C4-2B (cell line): ENCODE data around the gene GLCE.
A peak's percentile ranks its signal among the peaks of the same experiment; 100 is the strongest.

Source experiments
- H3K27ac ChIP-seq: fragments of 450-650 bp; 2 replicates; pipeline ENCODE4 v1.5.1; 2017
- ZFX ChIP-seq: fragments of 450-650 bp; IDR thresholded peaks from 2 replicates; pipeline ENCODE4 v1.6.1; 2017
- TF ChIP-seq, protein P1 (sequence below): fragments of 450-650 bp; conservative IDR thresholded peaks from 2 replicates; pipeline ENCODE4 v1.5.1; 2017; ENCODE audit warnings: mild to moderate bottlenecking

GLCE gene

DNA sequence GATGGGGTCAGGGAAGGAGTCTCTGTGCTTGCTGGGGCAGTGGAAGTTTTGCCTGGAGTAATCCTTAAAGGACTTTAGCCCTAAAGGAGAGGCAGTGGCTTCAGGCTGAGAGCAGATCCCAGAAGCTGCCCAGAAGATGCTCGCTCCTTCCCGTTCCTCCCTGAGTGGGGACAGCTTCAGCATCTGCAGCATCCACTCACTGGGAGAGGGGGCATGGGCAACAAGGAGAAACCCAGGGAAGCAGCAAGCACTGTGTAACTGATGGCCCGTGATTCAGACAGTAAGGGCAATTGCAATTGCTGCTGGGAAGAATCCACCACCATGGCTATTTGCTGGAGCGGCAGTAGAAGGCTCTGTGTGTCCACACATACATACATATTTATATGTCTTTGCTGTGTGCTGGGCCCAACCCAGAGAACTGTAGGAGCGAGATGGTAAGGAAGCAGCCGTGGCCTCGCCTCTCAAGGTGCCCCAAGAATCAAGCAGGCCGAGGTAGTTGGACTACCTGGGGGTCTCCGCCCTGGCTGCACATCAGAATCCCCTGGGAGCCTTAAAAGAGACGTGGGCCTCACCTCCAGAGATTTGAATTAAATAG lies 132.5 kb downstream of the GLCE start:
- H3K27ac ChIP-seq = no peak overlapping the region
- no peak for TF ChIP-seq ZFX
- TF ChIP-seq, protein P1, sequence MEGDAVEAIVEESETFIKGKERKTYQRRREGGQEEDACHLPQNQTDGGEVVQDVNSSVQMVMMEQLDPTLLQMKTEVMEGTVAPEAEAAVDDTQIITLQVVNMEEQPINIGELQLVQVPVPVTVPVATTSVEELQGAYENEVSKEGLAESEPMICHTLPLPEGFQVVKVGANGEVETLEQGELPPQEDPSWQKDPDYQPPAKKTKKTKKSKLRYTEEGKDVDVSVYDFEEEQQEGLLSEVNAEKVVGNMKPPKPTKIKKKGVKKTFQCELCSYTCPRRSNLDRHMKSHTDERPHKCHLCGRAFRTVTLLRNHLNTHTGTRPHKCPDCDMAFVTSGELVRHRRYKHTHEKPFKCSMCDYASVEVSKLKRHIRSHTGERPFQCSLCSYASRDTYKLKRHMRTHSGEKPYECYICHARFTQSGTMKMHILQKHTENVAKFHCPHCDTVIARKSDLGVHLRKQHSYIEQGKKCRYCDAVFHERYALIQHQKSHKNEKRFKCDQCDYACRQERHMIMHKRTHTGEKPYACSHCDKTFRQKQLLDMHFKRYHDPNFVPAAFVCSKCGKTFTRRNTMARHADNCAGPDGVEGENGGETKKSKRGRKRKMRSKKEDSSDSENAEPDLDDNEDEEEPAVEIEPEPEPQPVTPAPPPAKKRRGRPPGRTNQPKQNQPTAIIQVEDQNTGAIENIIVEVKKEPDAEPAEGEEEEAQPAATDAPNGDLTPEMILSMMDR = no peak

DNA sequence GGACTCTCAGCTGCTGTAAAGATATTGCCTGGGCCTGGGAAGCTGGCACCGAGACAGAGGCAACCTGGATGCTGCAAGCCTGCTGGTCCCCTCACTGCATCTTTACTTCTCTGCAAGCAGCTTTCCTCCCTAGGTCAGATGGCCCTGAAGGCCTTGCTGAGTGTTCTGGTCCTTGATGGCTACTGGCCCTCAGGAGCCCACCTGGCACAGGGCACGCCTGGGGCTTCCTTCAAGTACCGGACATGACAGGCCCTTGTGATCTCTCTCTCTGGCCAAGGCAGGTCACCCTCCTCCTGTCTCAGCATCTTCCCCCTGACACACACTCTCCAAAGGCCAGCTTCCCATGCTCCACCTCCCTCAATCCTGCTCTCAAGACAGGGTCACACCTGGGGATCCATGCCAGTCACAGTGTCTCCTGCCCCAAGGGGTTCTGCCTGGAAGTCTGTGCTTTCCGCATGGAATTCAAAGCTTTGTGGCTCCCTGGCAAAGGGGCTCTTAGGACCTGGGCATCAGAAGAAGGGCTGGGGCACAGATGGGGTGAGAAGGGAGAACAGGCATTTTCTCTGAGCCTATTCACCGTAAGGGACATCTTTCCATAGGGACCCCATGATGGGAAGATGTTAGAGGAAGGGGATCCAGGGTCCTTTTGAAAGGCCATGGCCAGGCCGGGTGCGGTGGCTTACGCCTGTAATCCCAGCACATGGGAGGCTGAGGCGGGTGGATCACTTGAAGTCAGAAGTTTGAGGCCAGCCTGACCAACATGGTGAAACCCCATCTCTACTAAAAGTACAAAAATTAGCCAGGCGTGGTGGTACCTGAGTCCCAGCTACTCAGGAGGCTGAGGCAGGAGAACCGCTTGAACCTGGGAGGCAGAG lies 133.5 kb downstream of the GLCE start:
- TF ChIP-seq, protein P1 = no peak
- no peak for TF ChIP-seq ZFX
- no peak overlapping the region for H3K27ac ChIP-seq

DNA sequence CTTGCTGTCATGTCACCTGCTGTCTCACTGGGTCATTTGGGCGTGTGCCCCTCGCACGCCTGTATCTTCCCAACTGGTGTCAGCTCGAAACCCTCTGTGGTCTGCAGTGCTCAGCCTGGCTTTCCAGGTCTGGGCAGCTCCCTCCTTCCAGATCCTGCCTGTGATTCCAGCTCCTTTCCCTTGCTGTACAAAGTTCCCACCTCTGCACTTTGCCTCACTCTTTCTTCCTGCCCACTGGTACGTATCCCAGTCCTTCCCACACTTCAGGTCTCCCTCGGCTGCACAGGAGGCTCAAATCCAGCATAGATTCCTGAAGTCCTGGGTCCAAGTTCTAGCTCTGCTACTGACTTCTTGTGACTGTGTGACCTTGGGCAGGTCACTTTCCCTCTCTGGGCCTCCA lies 136.2 kb downstream of the GLCE start:
- no peak overlapping the region for H3K27ac ChIP-seq
- TF ChIP-seq, protein P1 = no peak
- TF ChIP-seq ZFX = no peak

DNA sequence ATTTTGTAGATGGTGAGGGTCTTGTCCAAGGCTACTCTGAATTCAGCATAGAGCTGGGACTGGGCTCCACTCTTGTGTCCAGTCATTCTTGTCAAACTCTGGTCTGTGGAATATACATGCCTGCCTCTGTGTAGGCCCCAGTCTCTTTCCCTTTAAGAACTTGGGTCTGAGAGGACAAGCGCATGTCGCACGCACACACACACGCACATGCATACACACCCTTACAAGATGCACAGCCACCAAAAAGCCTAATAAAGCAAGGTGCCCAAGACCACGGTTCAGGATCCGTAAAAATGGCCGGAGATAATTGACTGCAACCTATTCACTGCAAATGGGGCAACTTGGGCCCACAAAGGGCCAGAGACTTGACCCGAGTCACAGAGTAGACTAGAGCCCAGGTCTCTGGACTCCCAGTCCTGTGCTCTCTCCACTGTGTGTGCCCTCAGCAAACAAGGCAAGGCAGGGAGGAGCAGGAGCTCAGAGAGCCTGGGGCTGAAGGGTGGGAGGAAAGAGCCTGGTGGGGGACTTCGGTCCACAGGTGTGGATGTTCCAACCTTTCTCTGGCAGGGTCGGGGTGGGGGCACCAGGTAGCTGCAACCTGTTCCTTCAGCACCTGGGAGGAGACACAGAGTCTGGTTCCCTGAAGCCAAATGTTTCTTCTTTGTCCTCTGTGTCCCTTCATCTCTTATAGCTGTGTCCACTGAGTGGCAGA lies 137.4 kb downstream of the GLCE start:
- TF ChIP-seq, protein P1 = no peak

DNA sequence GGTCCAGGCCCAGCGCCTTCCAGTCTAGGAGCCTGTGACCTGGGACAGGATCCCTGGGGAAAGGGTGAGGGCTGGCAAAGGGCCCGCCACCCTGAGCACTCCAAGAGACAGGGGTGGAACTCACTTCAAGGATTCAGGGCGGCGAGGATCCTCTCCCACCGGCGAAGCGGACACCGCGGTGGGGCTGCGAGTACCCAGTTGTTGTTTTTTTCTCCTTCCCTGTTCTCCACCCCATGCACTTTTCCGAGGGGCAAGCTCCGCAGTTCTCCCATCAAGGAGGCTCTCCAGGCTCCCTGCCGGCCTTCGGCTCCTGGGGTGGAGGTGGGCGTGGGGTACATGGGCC lies 137.9 kb downstream of the GLCE start:
- TF ChIP-seq ZFX = no peak
- TF ChIP-seq, protein P1 = no peak
- peak overlapping the region; percentile 31; the same call in 1 of the 2 replicates for H3K27ac ChIP-seq

More for the DNA sequence above, 137.4 kb downstream of the GLCE start:
- no peak overlapping the region; the same call in 1 of the 2 replicates for H3K27ac ChIP-seq

DNA sequence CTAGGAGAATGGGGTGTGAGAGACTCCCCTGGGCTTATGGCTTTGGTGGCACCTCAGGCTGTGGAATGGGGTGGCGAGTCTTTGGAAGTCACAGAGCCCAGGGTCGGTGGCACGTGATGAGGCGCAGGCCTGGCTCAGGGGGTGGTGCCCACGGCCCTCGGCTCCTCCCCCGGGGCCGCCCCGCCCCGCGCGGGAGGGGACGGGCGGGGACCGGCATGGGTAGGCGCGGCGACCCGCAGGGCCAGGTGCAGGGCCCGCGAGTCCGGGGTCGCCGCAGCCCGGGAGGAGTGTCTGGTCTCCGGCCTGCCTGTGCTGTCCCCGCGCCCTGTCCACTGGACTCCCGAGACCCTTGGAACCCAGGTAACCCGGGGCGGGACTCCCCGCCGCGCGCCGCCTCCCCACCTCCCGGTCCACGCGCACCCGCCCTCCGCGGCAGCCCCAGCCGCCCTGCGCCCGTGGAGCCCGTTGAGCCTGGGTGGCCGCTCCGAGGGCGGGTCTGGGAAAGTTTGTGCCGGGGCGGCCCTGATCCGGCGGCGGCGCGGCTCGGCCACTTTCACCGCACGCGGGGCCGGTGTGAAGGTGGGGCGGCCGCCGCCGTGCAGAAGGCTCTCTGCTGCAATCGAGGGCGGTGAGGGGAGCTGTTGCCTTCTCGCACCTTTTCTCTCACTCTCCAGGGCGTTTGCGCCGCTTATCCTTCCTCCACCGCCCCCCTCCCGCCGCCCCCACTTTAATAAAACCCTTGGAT lies 138.4 kb downstream of the GLCE start, which contains the start of gene PAQR5:
TSS of gene PAQR5 (plus strand) at position 216 of the 745 bp plus-strand sequence. CDS start 61,169 bp downstream, outside the sequence.
- peak within 1 kb of the TSS; percentile 31 for H3K27ac ChIP-seq
- no peak for TF ChIP-seq ZFX
- TF ChIP-seq, protein P1 = no peak
